ENCODE results near the gene TBC1D14. TPM values are rescaled to one million over a fixed set of nuclear protein-coding genes. Genes with fewer than 3 reads are reported as not detected.

TBC1D14 gene
- total and polyA plus RNA-seq, 2 experiments from 2014 or later, result 33.6 to 50.8 TPM

DNA sequence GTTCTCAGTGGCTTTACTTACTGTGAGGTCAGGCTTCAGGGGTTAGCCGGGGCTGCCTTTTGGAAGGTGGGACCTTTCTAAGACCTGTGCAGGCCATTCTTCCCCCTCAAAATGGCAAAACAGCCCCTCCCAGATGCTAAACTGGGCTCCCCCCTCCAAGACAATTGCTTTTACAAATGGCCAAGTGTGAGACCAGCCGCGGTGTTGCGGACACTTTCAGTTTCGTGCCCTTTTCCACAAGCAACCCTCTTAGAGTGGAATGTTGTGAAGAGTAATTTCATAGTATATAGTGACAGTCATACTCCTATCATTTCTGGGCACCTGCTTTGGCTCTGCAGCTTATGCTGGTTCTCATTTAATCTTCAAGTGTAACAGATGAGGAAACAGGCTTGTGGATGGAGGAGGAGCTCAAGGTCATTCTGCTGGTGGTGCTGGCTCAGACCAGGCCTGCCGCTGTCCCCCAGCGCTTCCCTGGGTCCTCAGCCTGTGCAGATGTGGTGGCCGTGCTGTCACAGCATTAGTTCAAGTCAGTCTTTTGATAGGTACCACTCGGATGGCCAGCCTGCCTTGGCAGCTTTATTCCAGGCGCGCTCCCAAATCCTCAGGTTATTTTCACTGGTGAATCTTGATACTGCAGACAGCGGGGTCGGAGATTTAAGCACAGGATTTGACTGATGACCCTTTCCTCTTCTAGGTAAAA is 78.5 kb downstream of the TBC1D14 start:
- H3K4me2 ChIP-seq, result peak overlapping the region; percentile 92
- H3K79me2 ChIP-seq, result peaks cover 79% of the 10 kb centered on the region
- peaks cover 51% of the 10 kb centered on the region for H3K4me1 ChIP-seq (ENCODE audit: insufficient read depth)
- no peaks in the 10 kb centered on the region for H3K9me2 ChIP-seq (replicated peaks; ENCODE audit: insufficient read depth)
- no peak overlapping the region for H2AFZ ChIP-seq
- peaks cover 31% of the 10 kb centered on the region for H4K20me1 ChIP-seq (ENCODE audit: insufficient read depth, poor library complexity, severe bottlenecking)
- H3K4me3 ChIP-seq, result peak overlapping the region; percentile 78
- H3K27me3 ChIP-seq, result no peaks in the 10 kb centered on the region
- TF ChIP-seq EZH2 (IDR thresholded peaks at IDR 0.05; ENCODE audit: borderline replicate concordance), result no peak
- TF ChIP-seq, protein P1, sequence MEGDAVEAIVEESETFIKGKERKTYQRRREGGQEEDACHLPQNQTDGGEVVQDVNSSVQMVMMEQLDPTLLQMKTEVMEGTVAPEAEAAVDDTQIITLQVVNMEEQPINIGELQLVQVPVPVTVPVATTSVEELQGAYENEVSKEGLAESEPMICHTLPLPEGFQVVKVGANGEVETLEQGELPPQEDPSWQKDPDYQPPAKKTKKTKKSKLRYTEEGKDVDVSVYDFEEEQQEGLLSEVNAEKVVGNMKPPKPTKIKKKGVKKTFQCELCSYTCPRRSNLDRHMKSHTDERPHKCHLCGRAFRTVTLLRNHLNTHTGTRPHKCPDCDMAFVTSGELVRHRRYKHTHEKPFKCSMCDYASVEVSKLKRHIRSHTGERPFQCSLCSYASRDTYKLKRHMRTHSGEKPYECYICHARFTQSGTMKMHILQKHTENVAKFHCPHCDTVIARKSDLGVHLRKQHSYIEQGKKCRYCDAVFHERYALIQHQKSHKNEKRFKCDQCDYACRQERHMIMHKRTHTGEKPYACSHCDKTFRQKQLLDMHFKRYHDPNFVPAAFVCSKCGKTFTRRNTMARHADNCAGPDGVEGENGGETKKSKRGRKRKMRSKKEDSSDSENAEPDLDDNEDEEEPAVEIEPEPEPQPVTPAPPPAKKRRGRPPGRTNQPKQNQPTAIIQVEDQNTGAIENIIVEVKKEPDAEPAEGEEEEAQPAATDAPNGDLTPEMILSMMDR (IDR thresholded peaks at IDR 0.05; ENCODE audit: poor library complexity), result no peak
- no peak for TF ChIP-seq EZH2phosphoT487 (IDR thresholded peaks at IDR 0.05; ENCODE audit: low read depth, severe bottlenecking, unreplicated experiment)
- 72% methylated on average over 13 of the region's 13 CpGs for WGBS (ENCODE audit: low lambda C conversion rate, missing lambda C conversion rate)
- peak overlapping the region; percentile 88 for H3K27ac ChIP-seq
- DNase-seq (ENCODE audit: low spot score), result no peak
- no peaks in the 10 kb centered on the region for H3K9me3 ChIP-seq (ENCODE audit: low read depth)
- H3K36me3 ChIP-seq (replicated peaks; ENCODE audit: insufficient read depth, low read depth), result no peaks in the 10 kb centered on the region

DNA sequence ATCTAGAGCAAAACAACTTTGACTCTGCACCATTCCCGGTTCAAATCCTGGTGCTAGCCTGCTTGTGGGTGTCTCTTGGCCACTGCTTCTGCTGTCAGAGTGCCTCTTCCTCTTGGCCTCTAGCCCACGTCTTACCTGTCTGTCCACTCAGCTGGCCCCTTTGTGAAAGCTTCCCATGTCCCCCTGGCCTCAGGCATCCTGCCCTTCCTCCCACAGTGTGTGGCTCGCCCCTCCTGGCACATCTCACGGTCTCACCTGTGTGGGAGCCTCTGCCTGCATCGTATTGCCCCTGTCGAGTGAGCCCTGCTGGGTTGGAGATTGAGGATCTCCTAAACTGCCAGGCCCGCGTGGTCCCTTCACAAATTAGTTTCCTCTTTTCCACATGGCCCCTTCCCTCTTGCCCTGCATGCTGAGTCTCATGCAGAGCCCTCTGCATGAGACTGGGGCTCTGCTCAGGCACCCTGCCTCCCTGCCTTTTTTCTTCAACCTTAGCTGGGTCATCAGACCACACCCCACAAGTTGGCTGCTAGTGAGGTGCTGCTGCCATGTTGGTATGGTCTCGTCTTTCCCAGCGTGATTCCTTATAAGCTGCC is 79.8 kb downstream of the TBC1D14 start:
- peaks cover 54% of the 10 kb centered on the region for H3K4me1 ChIP-seq (ENCODE audit: insufficient read depth)
- no peak overlapping the region for H3K27ac ChIP-seq
- H3K36me3 ChIP-seq (replicated peaks; ENCODE audit: insufficient read depth, low read depth), result no peaks in the 10 kb centered on the region
- H2AFZ ChIP-seq, result no peak overlapping the region
- H3K4me3 ChIP-seq, result no peak overlapping the region
- no peak overlapping the region for H3K4me2 ChIP-seq
- H3K9me3 ChIP-seq (ENCODE audit: low read depth), result no peaks in the 10 kb centered on the region
- TF ChIP-seq, protein P1 (IDR thresholded peaks at IDR 0.05; ENCODE audit: poor library complexity), result no peak
- TF ChIP-seq EZH2phosphoT487 (IDR thresholded peaks at IDR 0.05; ENCODE audit: low read depth, severe bottlenecking, unreplicated experiment), result no peak
- no peak for TF ChIP-seq EZH2 (IDR thresholded peaks at IDR 0.05; ENCODE audit: borderline replicate concordance)
- DNase-seq (ENCODE audit: low spot score), result no peak
- H3K27me3 ChIP-seq, result no peaks in the 10 kb centered on the region
- H3K79me2 ChIP-seq, result peaks cover 81% of the 10 kb centered on the region
- 93% methylated on average over 10 of the region's 10 CpGs for WGBS (ENCODE audit: low lambda C conversion rate, missing lambda C conversion rate)
- H4K20me1 ChIP-seq (ENCODE audit: insufficient read depth, poor library complexity, severe bottlenecking), result peaks cover 36% of the 10 kb centered on the region
- H3K9me2 ChIP-seq (replicated peaks; ENCODE audit: insufficient read depth), result no peaks in the 10 kb centered on the region

DNA sequence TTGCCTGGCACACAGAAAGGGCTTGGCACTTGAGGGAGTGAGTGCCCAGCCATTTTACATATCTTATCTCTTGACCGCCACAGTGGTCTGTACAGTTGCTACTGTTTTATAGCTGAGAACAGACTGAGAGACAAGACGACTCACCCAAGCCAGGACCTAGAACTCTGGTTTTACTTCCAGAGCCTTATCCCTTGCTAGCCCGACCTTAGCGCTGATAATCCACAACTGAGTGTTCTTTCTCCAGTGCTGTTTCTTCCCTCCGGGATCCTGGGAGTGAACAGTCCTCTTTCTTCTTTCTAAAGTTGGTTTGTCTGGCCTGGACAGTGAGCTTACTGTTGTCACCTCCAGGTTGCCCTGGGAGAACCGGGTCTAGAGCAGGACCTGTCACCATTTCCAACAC is 81.0 kb downstream of the TBC1D14 start:
- H3K27ac ChIP-seq, result no peak overlapping the region
- H3K4me2 ChIP-seq, result no peak overlapping the region
- H3K4me3 ChIP-seq, result no peak overlapping the region
- H3K36me3 ChIP-seq (replicated peaks; ENCODE audit: insufficient read depth, low read depth), result no peaks in the 10 kb centered on the region
- H3K79me2 ChIP-seq, result peaks cover 80% of the 10 kb centered on the region
- H2AFZ ChIP-seq, result no peak overlapping the region
- no peaks in the 10 kb centered on the region for H3K27me3 ChIP-seq
- peaks cover 36% of the 10 kb centered on the region for H4K20me1 ChIP-seq (ENCODE audit: insufficient read depth, poor library complexity, severe bottlenecking)
- TF ChIP-seq EZH2 (IDR thresholded peaks at IDR 0.05; ENCODE audit: borderline replicate concordance) (no peak), EZH2phosphoT487 (IDR thresholded peaks at IDR 0.05; ENCODE audit: low read depth, severe bottlenecking, unreplicated experiment) (no peak)
- TF ChIP-seq, protein P1 (IDR thresholded peaks at IDR 0.05; ENCODE audit: poor library complexity), result no peak
- WGBS (ENCODE audit: low lambda C conversion rate, missing lambda C conversion rate), result 82% methylated on average over 6 of the region's 6 CpGs
- no peak for DNase-seq (ENCODE audit: low spot score)
- peaks cover 42% of the 10 kb centered on the region for H3K4me1 ChIP-seq (ENCODE audit: insufficient read depth)
- H3K9me2 ChIP-seq (replicated peaks; ENCODE audit: insufficient read depth), result no peaks in the 10 kb centered on the region
- H3K9me3 ChIP-seq (ENCODE audit: low read depth), result no peaks in the 10 kb centered on the region
